T follicular helper cell (primary cell): ENCODE measurements around the gene RFXANK.

Source experiments
- DNase-seq: peaks from one replicate; pipeline ENCODE4 v3.0.0-alpha.2; 2020; ENCODE audit warnings: low read depth

Gene RFXANK

GRCh38 chr19:19232261-19232721, 40.2 kb downstream of the RFXANK start:
- no peak for DNase-seq

GRCh38 chr19:19234220-19234816, 42.3 kb downstream of the RFXANK start:
- no peak for DNase-seq

GRCh38 chr19:19236173-19236572, 44.1 kb downstream of the RFXANK start:
- no peak for DNase-seq

DNA sequence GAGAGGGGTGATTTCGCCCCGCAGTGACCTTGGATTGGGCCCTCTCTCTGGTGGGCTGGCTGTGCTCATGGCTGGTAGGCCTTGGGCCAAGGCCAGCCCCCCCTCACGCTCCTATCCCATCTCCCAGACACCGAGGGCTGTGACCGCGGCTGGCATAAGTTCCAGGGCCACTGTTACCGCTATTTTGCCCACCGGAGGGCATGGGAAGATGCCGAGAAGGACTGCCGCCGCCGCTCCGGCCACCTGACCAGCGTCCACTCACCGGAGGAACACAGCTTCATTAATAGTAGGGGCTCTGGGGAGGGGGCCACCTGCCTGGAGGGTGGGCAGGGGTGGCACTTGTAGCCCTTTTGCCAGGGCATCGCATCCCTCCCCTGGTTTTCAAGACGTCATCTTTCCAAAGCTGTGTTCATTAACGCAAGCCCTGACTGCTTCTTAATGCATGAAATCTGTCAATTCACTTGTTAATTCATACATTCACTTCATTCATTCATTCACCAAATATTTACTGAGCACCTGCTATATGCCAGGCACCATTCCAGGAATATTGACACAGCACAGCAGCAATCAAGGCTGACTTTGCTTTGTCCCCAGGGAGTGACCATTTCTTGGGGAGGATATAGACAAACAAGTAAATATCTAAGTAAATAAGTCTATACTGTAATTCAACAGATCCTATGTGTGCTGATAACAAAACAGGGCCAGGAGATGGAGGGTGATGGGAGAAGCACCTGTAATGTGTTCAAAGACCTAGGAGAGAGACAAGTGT, 46.3 kb downstream of the RFXANK start:
- DNase-seq = no peak

GRCh38 chr19:19239675-19240074, 47.6 kb downstream of the RFXANK start:
- no peak for DNase-seq

GRCh38 chr19:19240476-19240875, 48.4 kb downstream of the RFXANK start:
- no peak for DNase-seq

DNA sequence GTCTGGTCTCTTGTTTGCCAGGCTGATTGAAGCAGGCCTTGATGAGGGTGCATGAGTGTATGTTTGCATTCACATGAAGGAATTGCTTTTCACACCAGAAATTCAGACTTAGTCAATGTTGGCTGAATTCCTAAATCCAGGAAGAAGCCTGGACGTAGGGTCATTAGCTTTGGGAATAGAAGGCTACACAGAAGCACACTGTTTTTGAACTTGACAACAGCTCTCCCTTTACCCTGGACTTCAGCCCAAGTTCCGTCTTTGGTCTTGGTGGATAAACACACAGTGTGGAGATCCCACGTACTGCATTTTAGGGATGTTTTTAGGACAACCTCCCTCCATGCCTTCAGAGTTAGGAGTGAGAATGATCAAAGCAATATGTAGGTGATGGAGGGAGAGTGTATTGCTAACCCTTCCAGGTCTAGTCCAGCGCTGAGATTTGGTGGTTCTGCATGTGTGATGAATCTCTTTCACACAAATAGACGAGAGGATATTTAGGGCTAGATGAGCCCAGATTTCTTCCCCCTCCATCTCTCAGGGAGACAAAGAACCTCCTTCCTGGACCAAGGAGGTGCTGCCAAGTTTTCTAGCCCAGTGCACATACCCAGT, 58.2 kb downstream of the RFXANK start:
- no peak for DNase-seq
